ENCODE results near the gene RAB42. TPM values are rescaled to one million over a fixed set of nuclear protein-coding genes. Genes with fewer than 3 reads are reported as not detected.
"Not testable (repeated sequence)": the region's sequence is repeated elsewhere in the genome, so short reads cannot be mapped to it uniquely, and the experiment has no call there.

Gene RAB42
- total RNA-seq, 1 donor from 2014 or later: 2.1 TPM

GRCh38 chr1:28566931-28567330 is 25.1 kb upstream of the RAB42 start:
- no peak for DNase-seq (ENCODE audit: low read depth)
- TF ChIP-seq CTCF (IDR thresholded peaks at IDR 0.05; ENCODE audit: insufficient read depth, low read depth, low read length) (no peak), EZH2 (IDR thresholded peaks at IDR 0.05; ENCODE audit: insufficient read depth, low read length) (no peak)
- H2AFZ ChIP-seq (ENCODE audit: low read depth, low read length): no peak overlapping the region
- H3K9me3 Mint-ChIP-seq (ENCODE audit: unreplicated experiment): no peaks in the 10 kb centered on the region
- FAIRE-seq: no peak
- H3K36me3 ChIP-seq (ENCODE audit: insufficient read depth, low read length): peaks cover 27% of the 10 kb centered on the region
- no peak overlapping the region for H3K4me3 ChIP-seq (ENCODE audit: insufficient read depth, low read depth, low read length)
- no peaks in the 10 kb centered on the region for H3K9me3 ChIP-seq (ENCODE audit: insufficient read depth, low read depth, low read length)
- no peak overlapping the region for H3K27ac ChIP-seq (ENCODE audit: low read depth, low read length)
- no peaks in the 10 kb centered on the region for H3K79me2 ChIP-seq (ENCODE audit: insufficient read depth, low read length)
- peaks cover 20% of the 10 kb centered on the region for H3K36me3 Mint-ChIP-seq (ENCODE audit: low read depth, unreplicated experiment)
- H3K4me1 ChIP-seq (ENCODE audit: insufficient read depth, low read length): no peaks in the 10 kb centered on the region
- H3K4me2 ChIP-seq (ENCODE audit: low read length): no peak overlapping the region
- no peaks in the 10 kb centered on the region for H4K20me1 ChIP-seq (ENCODE audit: insufficient read depth, low read length)
- H3K4me3 Mint-ChIP-seq (ENCODE audit: unreplicated experiment): no peak overlapping the region
- no peaks in the 10 kb centered on the region for H3K4me1 Mint-ChIP-seq (ENCODE audit: low read depth, unreplicated experiment)
- no peaks in the 10 kb centered on the region for H3K27me3 Mint-ChIP-seq (ENCODE audit: low read depth, unreplicated experiment)
- no peak overlapping the region for H3K9ac ChIP-seq (ENCODE audit: low read length)
- H3K27ac Mint-ChIP-seq (ENCODE audit: unreplicated experiment): no peak overlapping the region
- H3K27me3 ChIP-seq (ENCODE audit: insufficient read depth, low read length): no peaks in the 10 kb centered on the region

GRCh38 chr1:28571911-28572310 is 20.2 kb upstream of the RAB42 start:
- Mint-ChIP-seq H3K4me3 (ENCODE audit: unreplicated experiment) (no peak overlapping the region), H3K9me3 (ENCODE audit: unreplicated experiment) (no peaks in the 10 kb centered on the region), H3K27ac (ENCODE audit: unreplicated experiment) (no peak overlapping the region), H3K27me3 (ENCODE audit: low read depth, unreplicated experiment) (no peaks in the 10 kb centered on the region), H3K4me1 (ENCODE audit: low read depth, unreplicated experiment) (no peaks in the 10 kb centered on the region), H3K36me3 (ENCODE audit: low read depth, unreplicated experiment) (peaks cover 15% of the 10 kb centered on the region)
- no peak for TF ChIP-seq CTCF (IDR thresholded peaks at IDR 0.05; ENCODE audit: insufficient read depth, low read depth, low read length)
- TF ChIP-seq EZH2 (IDR thresholded peaks at IDR 0.05; ENCODE audit: insufficient read depth, low read length): no peak
- H3K79me2 ChIP-seq (ENCODE audit: insufficient read depth, low read length): no peaks in the 10 kb centered on the region
- no peaks in the 10 kb centered on the region for H3K9me3 ChIP-seq (ENCODE audit: insufficient read depth, low read depth, low read length)
- no peak overlapping the region for H2AFZ ChIP-seq (ENCODE audit: low read depth, low read length)
- FAIRE-seq: no peak
- no peaks in the 10 kb centered on the region for H3K27me3 ChIP-seq (ENCODE audit: insufficient read depth, low read length)
- peaks cover 17% of the 10 kb centered on the region for H3K36me3 ChIP-seq (ENCODE audit: insufficient read depth, low read length)
- H3K4me2 ChIP-seq (ENCODE audit: low read length): no peak overlapping the region
- H3K4me1 ChIP-seq (ENCODE audit: insufficient read depth, low read length): no peaks in the 10 kb centered on the region
- H4K20me1 ChIP-seq (ENCODE audit: insufficient read depth, low read length): peaks cover 1% of the 10 kb centered on the region
- no peak for DNase-seq (ENCODE audit: low read depth)
- H3K4me3 ChIP-seq (ENCODE audit: insufficient read depth, low read depth, low read length): no peak overlapping the region
- H3K27ac ChIP-seq (ENCODE audit: low read depth, low read length): no peak overlapping the region
- no peak overlapping the region for H3K9ac ChIP-seq (ENCODE audit: low read length)

GRCh38 chr1:28572891-28573290 is 19.2 kb upstream of the RAB42 start:
- not testable (repeated sequence) for DNase-seq (ENCODE audit: low read depth); H3K4me1 Mint-ChIP-seq (ENCODE audit: low read depth, unreplicated experiment); H3K4me2 ChIP-seq (ENCODE audit: low read length); H3K27me3 ChIP-seq (ENCODE audit: insufficient read depth, low read length); H3K27ac ChIP-seq (ENCODE audit: low read depth, low read length); H3K4me3 Mint-ChIP-seq (ENCODE audit: unreplicated experiment); H3K4me3 ChIP-seq (ENCODE audit: insufficient read depth, low read depth, low read length); H3K9me3 ChIP-seq (ENCODE audit: insufficient read depth, low read depth, low read length); H3K4me1 ChIP-seq (ENCODE audit: insufficient read depth, low read length); H3K9ac ChIP-seq (ENCODE audit: low read length); H2AFZ ChIP-seq (ENCODE audit: low read depth, low read length); FAIRE-seq; H3K27me3 Mint-ChIP-seq (ENCODE audit: low read depth, unreplicated experiment); H3K79me2 ChIP-seq (ENCODE audit: insufficient read depth, low read length); H3K27ac Mint-ChIP-seq (ENCODE audit: unreplicated experiment); H3K9me3 Mint-ChIP-seq (ENCODE audit: unreplicated experiment)
- Histone ChIP-seq H3K36me3 (ENCODE audit: insufficient read depth, low read length) (peaks cover 20% of the 10 kb centered on the region), H4K20me1 (ENCODE audit: insufficient read depth, low read length) (peaks cover 11% of the 10 kb centered on the region)
- H3K36me3 Mint-ChIP-seq (ENCODE audit: low read depth, unreplicated experiment): peaks cover 16% of the 10 kb centered on the region

Data from astrocyte (in vitro differentiated cells and primary cell).